HG03439 (cell line): ENCODE measurements around the gene STON2.
A peak's percentile ranks its signal among the peaks of the same experiment; 100 is the strongest.
"Not testable (repeated sequence)": the region's sequence is repeated elsewhere in the genome, so short reads cannot be mapped to it uniquely, and the experiment has no call there.

ENCODE experiments used
- ATAC-seq: cut with Tn5 transposase; IDR thresholded peaks from one replicate; pipeline ENCODE4 v1.9.1; 2021; ENCODE audit warnings: mild to moderate bottlenecking, moderate library complexity; ENCODE audit not compliant: unreplicated experiment

The STON2 gene

DNA sequence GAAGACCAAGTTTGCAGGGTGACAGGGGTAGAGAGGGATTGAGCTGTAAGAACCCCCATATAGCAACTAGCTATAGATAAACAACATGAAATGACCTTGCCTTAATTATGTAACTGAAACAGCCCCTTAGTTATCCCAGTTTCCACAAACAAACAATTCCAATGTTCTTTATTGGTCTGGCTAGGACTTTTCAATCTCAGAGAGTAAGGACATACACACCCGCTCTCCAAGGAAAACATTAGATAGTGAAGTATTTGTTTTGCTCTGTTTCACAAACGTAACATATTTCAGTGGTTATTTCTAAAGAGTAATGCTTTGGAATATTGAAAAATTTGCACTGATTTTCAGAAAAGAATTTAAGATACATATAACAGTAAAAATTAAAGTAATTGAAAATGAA lies 127.8 kb downstream of the STON2 start:
- no peak for ATAC-seq

DNA sequence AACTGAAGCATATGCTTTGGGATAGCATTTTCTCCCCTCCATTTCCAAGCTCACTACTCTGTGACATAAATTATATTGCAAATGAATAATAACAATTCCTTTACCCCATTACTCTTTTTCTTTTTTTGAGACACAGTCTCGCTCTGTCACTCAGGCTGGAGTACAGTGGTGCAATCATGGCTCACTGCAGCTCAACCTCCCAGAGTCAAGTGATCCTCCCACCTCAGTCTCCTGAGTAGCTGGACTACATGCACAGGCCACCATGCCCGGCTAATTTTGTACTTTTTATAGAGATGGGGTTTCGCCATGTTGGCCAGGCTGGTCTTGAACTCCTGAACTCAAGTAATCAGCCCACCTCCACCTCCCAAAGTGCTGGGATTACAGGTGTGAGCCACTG lies 130.1 kb downstream of the STON2 start:
- ATAC-seq, result no peak

DNA sequence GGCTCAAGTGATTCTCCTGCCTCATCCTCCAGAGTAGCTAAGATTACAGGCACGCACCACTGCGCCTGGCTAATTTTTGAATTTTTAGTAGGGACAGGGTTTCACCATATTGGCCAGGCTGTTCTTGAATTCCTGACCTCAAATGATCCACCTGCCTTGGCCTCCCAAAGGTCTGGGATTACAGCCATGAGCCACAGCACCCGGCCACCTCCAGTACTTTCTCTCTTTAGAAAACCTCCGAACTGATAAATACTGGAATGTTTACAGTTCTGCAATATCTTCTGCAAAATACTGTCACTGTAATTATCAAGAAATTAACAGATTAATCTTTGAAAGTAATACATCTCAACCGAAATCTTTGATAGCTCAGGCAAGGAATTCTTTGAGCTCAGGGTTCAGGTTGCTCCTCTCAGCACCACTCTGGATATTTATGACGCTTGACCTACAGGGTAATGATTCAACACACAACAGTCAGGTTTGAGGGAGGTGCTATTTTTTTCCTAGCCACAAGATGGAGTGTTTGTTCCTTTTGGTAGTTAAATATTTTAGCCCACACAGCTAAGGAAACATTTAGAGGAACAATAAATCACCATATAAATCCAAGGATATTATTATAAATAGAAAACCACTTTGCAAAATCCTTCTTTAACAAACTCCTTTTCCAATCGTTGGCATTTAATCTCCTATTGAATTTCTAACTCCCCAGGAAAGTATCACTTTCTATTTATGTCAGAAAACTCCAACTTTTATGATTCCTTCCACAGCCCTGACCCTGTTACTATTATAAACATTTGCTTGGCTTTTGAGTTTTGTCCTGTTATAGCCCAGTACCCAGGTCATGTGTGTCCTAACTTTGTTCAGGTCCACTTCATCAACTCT lies 130.8 kb downstream of the STON2 start:
- peak; percentile 68 for ATAC-seq

DNA sequence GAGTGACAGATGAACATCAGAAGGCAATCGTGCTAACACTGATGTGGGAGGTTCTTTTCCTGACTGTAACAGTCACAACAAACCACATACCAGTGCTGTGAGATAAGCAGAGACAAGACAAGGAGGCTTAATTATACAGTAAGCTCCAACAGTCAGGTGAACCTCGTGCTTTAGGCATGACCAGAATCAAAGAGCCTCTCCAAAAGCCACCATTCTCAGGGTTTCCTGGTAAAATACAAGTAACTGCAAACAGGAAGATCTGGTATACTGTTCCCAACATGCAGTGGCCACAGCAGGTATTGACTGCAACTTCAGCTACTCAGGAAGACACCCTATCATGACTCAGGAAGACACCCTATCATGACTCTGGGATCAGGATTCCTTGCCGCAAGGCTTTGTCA lies 132.1 kb downstream of the STON2 start:
- ATAC-seq, result no peak

DNA sequence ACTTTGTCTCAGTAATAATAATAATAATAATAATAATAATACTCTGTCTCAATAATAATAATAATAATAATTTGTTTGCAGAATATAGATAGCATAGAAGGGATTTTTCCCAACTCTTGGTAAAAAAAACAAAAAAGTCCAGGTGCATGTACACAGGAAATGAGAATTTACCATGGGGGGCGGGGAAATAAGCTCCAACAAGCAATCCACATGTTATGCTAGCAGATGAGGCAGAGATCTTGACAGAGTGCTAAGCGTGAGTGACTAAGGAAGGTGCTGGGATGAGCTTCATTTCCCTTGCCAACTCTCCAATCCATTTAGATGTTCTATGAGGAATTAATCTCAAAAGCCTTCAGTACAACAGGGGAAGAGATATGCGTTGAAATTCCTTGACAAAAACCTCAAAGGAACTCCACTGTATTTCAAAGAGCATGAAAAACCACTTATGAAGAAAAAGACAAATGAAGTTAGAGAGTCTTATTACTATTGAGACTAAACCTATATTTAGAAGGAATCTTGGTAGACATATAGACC lies 134.4 kb downstream of the STON2 start:
- ATAC-seq, result no peak

DNA sequence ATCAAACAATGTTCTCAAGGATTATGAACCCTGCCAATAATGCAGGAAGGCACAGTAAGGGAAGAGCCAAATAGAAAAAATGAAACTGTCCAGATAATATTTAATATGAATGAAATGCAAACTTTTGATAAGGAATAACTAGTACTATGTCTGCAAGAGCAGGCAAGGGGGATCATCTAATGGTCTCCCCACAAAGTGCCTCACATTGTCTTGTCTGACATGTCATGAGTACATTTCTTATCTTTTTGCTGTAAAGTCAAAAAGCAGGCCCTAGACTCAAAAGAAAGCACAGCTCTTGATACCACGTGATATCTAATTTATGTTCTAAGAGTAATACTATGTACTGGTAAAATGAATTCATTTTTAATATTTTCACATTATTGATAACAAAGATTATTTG lies 135.5 kb downstream of the STON2 start:
- no peak for ATAC-seq

DNA sequence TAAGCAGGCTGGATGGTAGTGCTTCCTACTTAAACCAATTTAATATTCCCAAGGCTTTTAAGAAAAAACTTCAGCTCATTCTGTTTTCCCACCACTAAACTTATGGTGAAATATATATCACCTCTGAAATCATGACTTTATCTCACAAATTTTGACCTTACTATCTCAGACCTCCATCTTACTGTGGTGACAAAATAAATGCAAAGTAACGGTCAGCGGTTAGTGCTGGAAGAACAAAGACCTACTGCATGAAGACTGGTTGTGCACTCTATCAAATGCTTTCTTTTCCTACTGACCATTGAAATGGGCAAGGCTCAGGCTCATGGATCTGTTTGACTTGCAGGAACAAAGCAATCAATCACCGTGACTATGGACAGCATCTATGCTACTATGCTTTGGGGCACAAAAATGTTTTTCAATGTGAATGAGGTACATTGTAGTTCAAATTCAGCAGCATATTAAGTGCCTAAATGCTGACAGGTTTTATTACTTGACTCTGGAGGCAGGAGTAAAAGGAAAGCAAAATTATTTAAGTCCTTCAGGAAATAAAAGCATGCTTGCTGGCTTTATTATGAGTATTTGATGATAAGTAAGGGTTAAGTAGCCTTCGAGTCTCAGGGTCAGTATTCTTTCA lies 136.2 kb downstream of the STON2 start:
- no peak for ATAC-seq

DNA sequence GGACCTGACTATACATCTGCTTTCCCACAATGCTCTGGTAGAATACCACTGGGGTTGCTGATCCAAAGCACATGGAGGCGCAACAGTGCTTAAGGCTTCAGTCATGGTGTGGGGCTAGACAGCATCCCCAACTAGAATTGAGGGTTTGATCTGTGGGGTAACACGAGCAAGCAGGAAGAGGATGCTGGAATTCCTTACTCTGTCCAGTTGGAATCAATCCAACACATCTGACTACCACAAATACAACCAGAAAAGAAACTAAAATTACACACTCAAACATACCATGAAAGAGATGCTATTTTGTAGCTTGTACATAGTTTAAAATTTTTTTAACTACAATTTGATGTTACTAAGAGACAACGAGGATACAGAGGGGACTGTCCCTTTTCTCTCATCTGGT lies 138.9 kb downstream of the STON2 start:
- no peak for ATAC-seq

DNA sequence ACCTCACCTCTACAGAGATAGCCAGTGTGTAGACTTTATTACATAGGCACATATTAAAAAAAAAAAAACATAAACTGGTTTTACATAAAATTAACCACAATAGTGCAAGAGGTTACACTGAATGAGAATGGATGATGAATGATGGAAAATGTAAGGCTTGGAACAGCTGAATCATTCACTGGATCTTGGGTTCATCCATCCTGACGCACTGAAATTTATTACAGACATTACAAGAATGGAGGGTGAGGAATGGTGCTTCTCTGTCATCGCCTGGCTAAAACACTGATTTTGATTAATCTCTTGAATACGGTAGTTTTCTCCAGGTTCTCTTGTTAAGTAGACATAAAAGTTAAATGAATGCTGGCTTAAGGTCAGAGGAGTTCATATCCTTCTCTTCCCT lies 139.4 kb downstream of the STON2 start:
- no peak for ATAC-seq

DNA sequence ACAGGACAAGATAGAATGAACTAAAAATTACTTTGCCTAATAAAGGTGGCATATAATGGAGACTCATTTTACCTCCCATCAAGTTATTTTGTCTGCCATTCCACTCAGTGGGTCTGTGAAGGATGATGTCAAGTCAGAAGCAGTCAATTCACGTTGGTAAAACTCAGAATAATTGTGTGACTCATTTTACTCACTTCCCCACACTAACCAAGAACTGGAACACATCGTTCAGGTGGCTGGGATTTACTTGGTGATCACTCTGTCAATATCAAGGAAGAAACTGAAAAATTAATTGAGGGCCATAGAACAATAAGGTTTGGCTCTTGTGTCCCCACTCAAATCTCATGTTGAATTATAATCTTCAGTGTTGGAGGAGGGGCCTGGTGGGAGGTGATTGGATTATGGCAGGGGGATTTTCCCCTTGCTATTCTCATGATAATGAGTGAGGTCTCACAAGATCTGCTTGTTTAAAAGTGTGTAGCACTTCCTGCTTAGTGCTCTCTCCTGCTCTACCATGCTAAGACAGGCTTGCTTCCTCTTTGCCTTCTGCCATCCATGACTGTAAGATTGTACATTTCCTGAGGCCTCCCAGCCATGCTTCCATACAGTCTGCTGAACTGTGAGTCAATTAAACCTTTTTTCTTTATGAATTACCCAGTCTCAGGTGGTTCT lies 143.7 kb downstream of the STON2 start:
- ATAC-seq, result no peak

DNA sequence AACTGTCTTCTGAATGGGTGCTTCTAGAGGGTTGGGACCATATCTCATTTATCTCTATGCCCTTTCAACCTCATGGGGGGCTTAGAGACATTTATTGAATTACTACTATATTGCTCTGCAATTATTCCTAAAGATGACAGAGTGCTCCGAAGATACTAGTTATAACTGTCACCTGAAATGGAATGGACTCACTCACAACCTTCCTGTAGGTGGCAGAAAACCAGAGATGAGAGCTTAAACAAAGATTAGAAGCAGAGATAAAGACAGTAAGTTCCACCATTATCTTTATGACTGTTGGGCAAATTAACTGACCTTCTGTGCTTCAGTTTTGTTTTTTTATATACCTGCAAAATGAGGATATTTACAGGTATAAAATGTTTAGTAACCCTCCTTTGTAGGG lies 147.8 kb downstream of the STON2 start:
- no peak for ATAC-seq

DNA sequence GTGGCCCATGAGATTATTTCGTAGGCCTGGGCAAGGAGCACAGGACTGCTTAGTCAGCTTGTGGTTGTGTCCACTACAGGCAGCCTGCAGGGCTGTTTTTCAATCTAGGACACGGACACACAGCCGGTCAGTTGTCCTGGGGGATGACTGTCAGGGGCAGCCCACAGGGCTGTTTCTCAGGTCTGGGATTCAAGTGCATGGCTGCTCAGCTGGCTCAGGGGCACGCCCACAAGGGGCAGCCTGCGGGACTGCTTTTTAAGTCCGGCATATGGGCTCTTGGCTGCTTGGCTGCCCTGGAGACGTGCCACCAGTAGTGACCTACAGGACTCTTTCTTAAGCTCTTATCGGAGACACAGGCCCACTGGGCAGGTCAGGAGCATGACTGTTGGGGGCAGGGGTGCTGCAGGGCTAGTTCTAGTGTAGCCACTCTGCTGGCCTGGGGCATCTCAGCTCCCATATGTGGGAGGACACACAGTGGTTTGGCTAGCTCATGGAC lies 152.8 kb downstream of the STON2 start:
- no peak for ATAC-seq

DNA sequence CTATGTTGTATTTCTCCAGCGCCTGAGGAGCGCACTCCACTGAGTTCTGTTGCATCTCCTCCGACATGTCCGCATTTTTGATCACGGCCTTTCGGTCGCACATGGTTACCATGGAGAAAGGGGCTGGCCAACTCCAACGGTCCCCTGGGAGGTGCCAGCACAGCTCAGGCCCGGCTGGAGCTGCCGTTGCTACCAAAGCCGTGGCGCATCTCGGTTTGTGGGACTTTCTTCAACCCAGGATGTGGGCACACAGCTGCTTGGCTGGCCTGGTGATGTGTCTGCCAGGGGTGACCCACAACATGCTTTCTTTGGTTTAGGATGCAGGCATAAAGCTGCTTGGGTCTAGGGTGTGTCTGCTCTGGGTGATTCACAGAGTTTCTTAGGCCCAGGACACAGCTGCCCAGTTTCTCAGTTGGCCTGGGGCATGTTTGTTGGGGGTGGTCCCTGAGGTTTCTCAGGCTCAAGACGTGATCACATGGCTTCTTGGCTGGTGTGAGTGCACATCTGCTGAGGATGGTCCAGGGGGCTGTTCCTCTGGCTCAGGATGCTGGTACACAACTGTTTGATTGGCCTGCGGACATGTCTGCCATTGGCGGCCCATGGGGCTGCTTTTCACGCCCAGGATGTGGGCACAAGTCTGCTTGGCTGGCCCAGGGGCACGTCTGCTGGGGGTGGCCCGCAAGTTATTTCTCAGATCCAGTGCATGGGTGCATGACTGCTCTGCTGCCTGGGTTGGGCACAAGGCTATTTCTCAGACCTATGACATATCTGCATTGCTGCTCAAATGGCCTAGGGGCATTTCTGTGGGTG lies 153.5 kb downstream of the STON2 start:
- no peak for ATAC-seq

DNA sequence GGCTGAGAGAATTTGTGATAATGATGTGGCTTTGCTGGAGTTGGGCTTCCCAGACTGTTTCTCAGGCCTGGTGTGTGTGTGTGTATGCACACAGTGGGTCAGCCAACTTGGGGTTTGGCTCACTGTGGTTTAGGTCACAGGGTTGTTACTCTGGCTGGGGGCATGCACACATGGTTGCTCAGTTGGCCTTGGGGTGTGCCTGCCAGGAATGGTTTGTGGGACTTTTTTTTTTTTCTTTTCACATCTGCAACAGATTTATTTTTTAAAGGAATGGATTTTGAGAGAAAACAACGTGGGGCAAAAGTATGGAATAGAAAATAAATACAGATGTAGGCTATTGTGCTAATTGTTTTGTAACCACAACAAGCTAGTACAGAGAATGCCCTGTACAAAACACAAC lies 154.4 kb downstream of the STON2 start:
- ATAC-seq, result no peak

DNA sequence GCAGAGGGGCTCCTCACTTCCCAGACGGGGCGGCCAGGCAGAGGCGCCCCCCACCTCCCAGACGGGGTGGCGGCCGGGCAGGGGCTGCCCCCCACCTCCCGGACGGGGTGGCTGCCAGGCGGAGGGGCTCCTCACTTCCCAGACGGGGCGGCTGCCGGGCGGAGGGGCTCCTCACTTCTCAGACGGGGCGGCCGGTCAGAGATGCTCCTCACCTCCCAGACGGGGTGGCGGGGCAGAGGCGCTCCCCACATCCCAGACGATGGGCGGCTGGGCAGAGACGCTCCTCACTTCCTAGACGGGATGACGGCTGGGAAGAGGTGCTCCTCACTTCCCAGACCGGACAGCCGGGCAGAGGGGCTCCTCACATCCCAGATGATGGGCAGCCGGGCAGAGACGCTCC lies 155.7 kb downstream of the STON2 start:
- ATAC-seq, result not testable (repeated sequence)

DNA sequence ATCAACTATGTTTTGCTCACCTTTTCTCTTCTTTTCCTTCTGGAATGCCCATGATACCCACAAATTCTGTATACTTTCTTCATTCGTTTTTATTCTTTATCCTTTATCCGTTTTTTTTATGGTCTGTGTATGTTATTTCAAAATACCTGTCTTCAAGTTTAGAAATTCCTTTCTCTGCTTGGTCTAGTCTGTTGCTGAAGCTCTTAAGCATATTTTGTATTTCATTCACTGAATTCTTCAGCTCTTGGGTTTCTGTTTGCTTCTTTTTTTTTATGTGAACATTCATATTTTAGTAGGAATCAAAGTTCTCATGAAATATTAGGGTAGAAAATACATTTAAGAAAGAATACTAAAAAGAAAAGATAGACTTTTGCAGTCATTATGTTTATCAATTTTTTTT lies 156.6 kb downstream of the STON2 start:
- no peak for ATAC-seq

DNA sequence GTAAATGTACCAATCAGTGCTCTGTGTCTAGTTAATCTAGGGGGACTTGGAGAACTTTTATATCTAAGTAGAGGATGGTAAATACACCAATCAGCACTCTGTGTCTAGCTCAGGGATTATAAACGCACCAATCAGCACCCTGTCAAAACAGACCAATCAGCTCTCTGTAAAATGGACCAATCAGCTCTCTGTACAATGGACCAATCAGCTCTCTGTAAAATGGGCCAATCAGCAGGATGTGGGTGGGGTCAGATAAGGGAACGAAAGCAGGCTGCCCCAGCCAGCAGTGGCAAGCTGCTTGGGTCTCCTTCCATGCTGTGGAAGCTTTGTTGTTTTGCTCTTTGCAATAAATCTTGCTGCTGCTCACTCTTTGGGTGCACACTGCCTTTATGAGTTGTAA lies 163.3 kb downstream of the STON2 start:
- not testable (repeated sequence) for ATAC-seq

DNA sequence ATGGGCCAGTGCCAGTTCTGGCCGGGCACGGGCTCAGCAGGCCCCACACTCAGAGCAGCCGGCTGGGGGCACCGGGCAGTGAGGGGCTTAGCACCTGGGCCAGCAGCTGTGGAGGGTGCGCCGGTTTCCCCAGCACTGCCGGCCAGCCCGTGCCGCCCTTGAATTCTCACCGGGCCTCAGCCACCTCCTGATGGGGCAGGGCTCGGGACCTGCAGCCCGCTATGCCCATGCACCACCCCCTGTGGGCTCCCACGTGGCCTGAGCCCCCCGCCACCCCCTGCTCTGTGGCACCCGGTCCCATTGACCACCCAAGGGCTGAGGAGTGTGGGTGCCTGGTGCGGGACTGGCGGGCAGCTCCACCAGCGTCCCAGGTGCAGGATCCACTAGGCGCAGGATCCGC lies 164.0 kb downstream of the STON2 start:
- ATAC-seq, result no peak

DNA sequence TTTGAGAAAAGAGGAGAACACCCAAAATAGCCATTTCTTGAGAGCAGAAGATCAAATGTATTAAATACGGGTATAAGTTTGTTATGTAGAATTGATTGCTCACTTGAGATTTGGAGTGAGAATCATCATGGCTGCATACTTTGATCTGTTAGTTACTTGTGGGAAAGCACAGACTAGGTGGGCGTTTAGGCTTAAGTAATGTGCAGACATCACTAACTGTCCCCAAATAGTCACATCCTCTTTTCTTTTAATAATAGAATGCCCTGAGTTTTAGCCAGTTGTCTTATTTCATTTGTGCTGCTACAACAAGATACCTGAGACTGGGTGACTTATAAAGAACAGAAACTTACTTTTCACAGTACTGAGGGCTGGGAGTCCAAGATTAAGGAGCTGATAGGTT lies 165.0 kb downstream of the STON2 start:
- no peak for ATAC-seq

DNA sequence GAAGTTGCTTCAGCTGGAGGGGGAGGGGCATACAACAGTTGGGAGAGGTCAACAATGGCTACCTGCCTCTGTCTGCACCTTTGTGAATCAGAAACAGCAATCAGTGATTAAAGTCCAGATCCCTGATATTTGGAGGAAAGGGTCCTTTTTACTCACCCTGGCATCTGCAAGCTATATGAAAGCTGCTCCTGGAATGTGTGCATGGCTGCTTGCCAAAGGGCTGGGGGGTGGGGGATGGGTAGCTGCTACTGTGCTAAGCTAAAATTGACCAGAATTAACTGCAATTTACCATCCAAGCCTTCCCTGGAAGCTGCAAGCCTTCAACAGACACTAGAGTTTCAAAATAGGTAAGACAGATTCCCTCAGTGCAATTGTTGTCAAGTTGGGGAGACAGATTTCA lies 165.8 kb downstream of the STON2 start:
- no peak for ATAC-seq

DNA sequence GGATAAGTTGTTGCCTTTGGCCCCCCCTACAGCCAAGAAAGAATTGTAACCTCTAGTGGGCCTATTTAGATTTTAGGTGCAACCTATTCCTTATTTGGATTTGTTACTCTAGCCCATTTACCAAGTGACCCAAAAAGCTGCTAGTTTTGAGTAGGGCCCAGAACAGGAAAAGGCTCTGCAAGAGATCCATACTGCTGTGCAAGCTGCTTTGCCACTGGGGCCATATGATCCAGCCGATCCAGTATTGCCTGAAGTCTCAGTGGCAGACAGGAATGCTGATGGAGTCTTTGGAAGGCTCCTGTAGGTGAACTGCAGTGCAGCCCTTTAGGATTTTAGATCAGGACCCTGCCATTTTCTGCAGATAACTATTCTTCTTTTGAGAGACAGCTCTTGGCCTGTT lies 166.5 kb downstream of the STON2 start:
- no peak for ATAC-seq
